ENCODE data around the gene KCTD14.

- no peak for TF ChIP-seq EZH2 (IDR thresholded peaks at IDR 0.05; ENCODE audit: low read length, unreplicated experiment)
- TF ChIP-seq, protein P1, sequence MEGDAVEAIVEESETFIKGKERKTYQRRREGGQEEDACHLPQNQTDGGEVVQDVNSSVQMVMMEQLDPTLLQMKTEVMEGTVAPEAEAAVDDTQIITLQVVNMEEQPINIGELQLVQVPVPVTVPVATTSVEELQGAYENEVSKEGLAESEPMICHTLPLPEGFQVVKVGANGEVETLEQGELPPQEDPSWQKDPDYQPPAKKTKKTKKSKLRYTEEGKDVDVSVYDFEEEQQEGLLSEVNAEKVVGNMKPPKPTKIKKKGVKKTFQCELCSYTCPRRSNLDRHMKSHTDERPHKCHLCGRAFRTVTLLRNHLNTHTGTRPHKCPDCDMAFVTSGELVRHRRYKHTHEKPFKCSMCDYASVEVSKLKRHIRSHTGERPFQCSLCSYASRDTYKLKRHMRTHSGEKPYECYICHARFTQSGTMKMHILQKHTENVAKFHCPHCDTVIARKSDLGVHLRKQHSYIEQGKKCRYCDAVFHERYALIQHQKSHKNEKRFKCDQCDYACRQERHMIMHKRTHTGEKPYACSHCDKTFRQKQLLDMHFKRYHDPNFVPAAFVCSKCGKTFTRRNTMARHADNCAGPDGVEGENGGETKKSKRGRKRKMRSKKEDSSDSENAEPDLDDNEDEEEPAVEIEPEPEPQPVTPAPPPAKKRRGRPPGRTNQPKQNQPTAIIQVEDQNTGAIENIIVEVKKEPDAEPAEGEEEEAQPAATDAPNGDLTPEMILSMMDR (conservative IDR thresholded peaks at IDR 0.05; ENCODE audit: low read depth, low read length) = no peak
Measured at GRCh38 chr11:78031629-78032028, 8.6 kb upstream of the KCTD14 start.

All from PC-3 (cell line).